GM23338 (cell line): ENCODE measurements around the gene NUP214.

ENCODE experiments used
- CREB1 ChIP-seq: fragments of 250-450 bp; sonication (Bioruptor Pico); IDR thresholded peaks from 2 replicates; pipeline ENCODE4 v1.5.0; 2020; ENCODE audit warnings: low read depth, mild to moderate bottlenecking, moderate library complexity
- ETS1 ChIP-seq: IDR thresholded peaks from 2 replicates; pipeline ENCODE4 v1.6.1; 2016; ENCODE audit warnings: antibody characterized with exemption
- EZH2 ChIP-seq: fragments of 200-600 bp; sonication (generic); IDR thresholded peaks from one replicate; pipeline ENCODE4 v1.8.0; 2017; ENCODE audit warnings: antibody characterized with exemption, mild to moderate bottlenecking, low read depth; ENCODE audit not compliant: unreplicated experiment
- EZH2phosphoT487 ChIP-seq: fragments of 200-600 bp; sonication (generic); IDR thresholded peaks from one replicate; pipeline ENCODE4 v1.8.1; 2018; ENCODE audit warnings: antibody characterized with exemption; ENCODE audit not compliant: unreplicated experiment
- JUNB ChIP-seq: IDR thresholded peaks from one replicate; pipeline ENCODE4 v1.6.1; 2016; ENCODE audit warnings: antibody characterized with exemption; ENCODE audit not compliant: unreplicated experiment
- NANOG ChIP-seq: IDR thresholded peaks from 2 replicates; pipeline ENCODE4 v1.6.1; 2016; ENCODE audit warnings: antibody characterized with exemption, borderline replicate concordance
- POLR2AphosphoS5 ChIP-seq: IDR thresholded peaks from 2 replicates; pipeline ENCODE4 v1.6.1; 2016; ENCODE audit warnings: antibody characterized with exemption, low read depth
- REST ChIP-seq: IDR thresholded peaks from one replicate; pipeline ENCODE4 v1.6.1; 2018; ENCODE audit warnings: antibody characterized with exemption; ENCODE audit not compliant: unreplicated experiment
- ZNF114 ChIP-seq: fragments of 250-450 bp; sonication (Bioruptor Pico); IDR thresholded peaks from 2 replicates; pipeline ENCODE4 v1.5.0; 2020; ENCODE audit warnings: mild to moderate bottlenecking, moderate library complexity
- ZNF331 ChIP-seq: fragments of 250-450 bp; sonication (Bioruptor Pico); IDR thresholded peaks from 2 replicates; pipeline ENCODE4 v1.5.0; 2020; ENCODE audit warnings: low read depth, mild to moderate bottlenecking, moderate library complexity
- TF ChIP-seq, protein P1 (sequence below), 2 experiments: fragments of 200-600 bp in 1 of 2; sonication (generic) in 1 of 2; conservative IDR thresholded peaks; 2 replicates each; pipeline versions ENCODE4 v1.5.1 to v1.6.1; 2016 to 2017; ENCODE audit warnings: antibody characterized with exemption in 2 of 2, low read depth in 2 of 2, mild to moderate bottlenecking in 2 of 2, moderate library complexity in 1 of 2
- TF ChIP-seq, protein P2 (sequence below): fragments of 250-450 bp; sonication (Bioruptor Pico); IDR thresholded peaks from 2 replicates; pipeline ENCODE4 v1.5.0; 2020; ENCODE audit warnings: mild to moderate bottlenecking, moderate library complexity

DNA sequence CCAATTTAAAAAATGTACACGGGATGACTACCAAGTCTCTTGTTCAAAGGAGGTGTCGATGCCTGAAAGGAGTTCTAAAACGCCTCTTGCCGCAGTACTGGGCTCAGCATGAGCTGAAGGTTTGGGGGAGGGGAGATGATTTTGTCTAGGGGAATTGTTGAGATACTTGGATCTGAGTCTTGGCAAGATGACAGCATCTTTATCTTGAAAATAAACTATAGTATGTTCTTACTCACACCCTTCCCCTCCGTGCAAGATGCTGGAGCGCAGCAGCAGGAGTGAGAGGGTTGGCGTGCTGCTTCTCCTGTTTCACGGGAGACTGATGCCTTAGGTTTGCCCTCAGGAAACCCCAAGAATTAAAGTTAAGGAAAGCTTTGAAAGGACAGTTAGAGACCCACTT lies 103.6 kb downstream of the NUP214 start:
- TF ChIP-seq, protein P1, sequence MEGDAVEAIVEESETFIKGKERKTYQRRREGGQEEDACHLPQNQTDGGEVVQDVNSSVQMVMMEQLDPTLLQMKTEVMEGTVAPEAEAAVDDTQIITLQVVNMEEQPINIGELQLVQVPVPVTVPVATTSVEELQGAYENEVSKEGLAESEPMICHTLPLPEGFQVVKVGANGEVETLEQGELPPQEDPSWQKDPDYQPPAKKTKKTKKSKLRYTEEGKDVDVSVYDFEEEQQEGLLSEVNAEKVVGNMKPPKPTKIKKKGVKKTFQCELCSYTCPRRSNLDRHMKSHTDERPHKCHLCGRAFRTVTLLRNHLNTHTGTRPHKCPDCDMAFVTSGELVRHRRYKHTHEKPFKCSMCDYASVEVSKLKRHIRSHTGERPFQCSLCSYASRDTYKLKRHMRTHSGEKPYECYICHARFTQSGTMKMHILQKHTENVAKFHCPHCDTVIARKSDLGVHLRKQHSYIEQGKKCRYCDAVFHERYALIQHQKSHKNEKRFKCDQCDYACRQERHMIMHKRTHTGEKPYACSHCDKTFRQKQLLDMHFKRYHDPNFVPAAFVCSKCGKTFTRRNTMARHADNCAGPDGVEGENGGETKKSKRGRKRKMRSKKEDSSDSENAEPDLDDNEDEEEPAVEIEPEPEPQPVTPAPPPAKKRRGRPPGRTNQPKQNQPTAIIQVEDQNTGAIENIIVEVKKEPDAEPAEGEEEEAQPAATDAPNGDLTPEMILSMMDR (conservative IDR thresholded peaks at IDR 0.05; ENCODE audit: low read depth in 2 of 2): no peak
- TF ChIP-seq EZH2: no peak
- no peak for TF ChIP-seq CREB1
- TF ChIP-seq ZNF331 (CRISPR knock-in tag): no peak
- no peak for TF ChIP-seq EZH2phosphoT487
- no peak for TF ChIP-seq JUNB
- TF ChIP-seq POLR2AphosphoS5: no peak
- no peak for TF ChIP-seq REST
- TF ChIP-seq, protein P2, sequence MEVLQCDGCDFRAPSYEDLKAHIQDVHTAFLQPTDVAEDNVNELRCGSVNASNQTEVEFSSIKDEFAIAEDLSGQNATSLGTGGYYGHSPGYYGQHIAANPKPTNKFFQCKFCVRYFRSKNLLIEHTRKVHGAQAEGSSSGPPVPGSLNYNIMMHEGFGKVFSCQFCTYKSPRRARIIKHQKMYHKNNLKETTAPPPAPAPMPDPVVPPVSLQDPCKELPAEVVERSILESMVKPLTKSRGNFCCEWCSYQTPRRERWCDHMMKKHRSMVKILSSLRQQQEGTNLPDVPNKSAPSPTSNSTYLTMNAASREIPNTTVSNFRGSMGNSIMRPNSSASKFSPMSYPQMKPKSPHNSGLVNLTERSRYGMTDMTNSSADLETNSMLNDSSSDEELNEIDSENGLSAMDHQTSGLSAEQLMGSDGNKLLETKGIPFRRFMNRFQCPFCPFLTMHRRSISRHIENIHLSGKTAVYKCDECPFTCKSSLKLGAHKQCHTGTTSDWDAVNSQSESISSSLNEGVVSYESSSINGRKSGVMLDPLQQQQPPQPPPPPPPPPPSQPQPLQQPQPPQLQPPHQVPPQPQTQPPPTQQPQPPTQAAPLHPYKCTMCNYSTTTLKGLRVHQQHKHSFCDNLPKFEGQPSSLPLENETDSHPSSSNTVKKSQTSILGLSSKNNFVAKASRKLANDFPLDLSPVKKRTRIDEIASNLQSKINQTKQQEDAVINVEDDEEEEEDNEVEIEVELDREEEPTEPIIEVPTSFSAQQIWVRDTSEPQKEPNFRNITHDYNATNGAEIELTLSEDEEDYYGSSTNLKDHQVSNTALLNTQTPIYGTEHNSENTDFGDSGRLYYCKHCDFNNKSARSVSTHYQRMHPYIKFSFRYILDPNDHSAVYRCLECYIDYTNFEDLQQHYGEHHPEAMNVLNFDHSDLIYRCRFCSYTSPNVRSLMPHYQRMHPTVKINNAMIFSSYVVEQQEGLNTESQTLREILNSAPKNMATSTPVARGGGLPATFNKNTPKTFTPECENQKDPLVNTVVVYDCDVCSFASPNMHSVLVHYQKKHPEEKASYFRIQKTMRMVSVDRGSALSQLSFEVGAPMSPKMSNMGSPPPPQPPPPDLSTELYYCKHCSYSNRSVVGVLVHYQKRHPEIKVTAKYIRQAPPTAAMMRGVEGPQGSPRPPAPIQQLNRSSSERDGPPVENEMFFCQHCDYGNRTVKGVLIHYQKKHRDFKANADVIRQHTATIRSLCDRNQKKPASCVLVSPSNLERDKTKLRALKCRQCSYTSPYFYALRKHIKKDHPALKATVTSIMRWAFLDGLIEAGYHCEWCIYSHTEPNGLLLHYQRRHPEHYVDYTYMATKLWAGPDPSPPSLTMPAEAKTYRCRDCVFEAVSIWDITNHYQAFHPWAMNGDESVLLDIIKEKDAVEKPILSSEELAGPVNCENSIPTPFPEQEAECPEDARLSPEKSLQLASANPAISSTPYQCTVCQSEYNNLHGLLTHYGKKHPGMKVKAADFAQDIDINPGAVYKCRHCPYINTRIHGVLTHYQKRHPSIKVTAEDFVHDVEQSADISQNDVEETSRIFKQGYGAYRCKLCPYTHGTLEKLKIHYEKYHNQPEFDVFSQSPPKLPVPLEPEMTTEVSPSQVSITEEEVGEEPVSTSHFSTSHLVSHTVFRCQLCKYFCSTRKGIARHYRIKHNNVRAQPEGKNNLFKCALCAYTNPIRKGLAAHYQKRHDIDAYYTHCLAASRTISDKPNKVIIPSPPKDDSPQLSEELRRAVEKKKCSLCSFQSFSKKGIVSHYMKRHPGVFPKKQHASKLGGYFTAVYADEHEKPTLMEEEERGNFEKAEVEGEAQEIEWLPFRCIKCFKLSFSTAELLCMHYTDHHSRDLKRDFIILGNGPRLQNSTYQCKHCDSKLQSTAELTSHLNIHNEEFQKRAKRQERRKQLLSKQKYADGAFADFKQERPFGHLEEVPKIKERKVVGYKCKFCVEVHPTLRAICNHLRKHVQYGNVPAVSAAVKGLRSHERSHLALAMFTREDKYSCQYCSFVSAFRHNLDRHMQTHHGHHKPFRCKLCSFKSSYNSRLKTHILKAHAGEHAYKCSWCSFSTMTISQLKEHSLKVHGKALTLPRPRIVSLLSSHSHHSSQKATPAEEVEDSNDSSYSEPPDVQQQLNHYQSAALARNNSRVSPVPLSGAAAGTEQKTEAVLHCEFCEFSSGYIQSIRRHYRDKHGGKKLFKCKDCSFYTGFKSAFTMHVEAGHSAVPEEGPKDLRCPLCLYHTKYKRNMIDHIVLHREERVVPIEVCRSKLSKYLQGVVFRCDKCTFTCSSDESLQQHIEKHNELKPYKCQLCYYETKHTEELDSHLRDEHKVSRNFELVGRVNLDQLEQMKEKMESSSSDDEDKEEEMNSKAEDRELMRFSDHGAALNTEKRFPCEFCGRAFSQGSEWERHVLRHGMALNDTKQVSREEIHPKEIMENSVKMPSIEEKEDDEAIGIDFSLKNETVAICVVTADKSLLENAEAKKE (CRISPR knock-in tag): no peak
- TF ChIP-seq ZNF114 (CRISPR knock-in tag): no peak
- TF ChIP-seq NANOG: no peak
- TF ChIP-seq ETS1: no peak
